Stomach (tissue), 4 donors: Measurements from ENCODE around the gene FYN.

Source experiments
- POLR2A ChIP-seq, 4 donors: fragments of 450-650 bp; IDR thresholded peaks; one replicate each; pipeline ENCODE4 v1.6.1; 2016; ENCODE audit warnings: antibody characterized with exemption in 4 of 4, control low read depth in 2 of 4, mild to moderate bottlenecking in 1 of 4, moderate library complexity in 1 of 4
- POLR2AphosphoS5 ChIP-seq, 3 donors: sonication (generic); formaldehyde crosslinking; IDR thresholded peaks; one replicate each; pipeline ENCODE4 v1.6.1; 2016; ENCODE audit warnings: antibody characterized with exemption in 3 of 3
- TF ChIP-seq, protein P1 (sequence below), 7 experiments: fragments of 450-650 bp in 4 of 7; fragments of 200-600 bp in 3 of 7; sonication (generic) in 3 of 7; IDR thresholded peaks; one replicate each; pipeline ENCODE4 v1.5.1; 2016 to 2019; ENCODE audit warnings: antibody characterized with exemption in 7 of 7, control low read depth in 2 of 7, mild to moderate bottlenecking in 1 of 7

DNA sequence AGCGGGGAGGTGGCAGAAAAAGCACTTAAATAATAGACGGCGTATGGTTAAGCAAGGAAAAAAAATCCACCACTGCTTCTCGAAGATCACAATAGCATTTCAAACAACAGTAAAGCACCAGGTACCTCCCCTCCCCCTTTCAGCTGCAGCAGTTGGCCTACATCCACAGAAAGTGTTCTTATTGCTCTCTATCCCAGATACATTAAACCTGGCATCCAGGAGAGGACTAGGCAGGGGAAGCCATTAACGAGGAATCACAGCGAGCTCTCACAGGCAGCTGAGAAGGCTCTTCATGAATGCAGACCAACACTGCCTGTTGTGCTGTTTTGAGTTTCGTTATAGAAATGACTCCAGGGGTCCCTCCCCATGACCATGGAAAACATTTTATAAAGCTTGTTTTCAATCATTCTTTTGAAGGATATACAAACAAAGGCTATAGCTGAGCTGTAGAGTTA is 11.8 kb downstream of the FYN start:
- TF ChIP-seq POLR2AphosphoS5 (IDR thresholded peaks at IDR 0.05) (no peak), POLR2A (IDR thresholded peaks at IDR 0.05) (no peak)
- TF ChIP-seq, protein P1, sequence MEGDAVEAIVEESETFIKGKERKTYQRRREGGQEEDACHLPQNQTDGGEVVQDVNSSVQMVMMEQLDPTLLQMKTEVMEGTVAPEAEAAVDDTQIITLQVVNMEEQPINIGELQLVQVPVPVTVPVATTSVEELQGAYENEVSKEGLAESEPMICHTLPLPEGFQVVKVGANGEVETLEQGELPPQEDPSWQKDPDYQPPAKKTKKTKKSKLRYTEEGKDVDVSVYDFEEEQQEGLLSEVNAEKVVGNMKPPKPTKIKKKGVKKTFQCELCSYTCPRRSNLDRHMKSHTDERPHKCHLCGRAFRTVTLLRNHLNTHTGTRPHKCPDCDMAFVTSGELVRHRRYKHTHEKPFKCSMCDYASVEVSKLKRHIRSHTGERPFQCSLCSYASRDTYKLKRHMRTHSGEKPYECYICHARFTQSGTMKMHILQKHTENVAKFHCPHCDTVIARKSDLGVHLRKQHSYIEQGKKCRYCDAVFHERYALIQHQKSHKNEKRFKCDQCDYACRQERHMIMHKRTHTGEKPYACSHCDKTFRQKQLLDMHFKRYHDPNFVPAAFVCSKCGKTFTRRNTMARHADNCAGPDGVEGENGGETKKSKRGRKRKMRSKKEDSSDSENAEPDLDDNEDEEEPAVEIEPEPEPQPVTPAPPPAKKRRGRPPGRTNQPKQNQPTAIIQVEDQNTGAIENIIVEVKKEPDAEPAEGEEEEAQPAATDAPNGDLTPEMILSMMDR (IDR thresholded peaks at IDR 0.05): no peak
